Choroid plexus epithelial cell (primary cell): ENCODE measurements around the gene PRKCE.

Source experiments
- DNase-seq: peaks from one replicate; pipeline ENCODE4 v3.0.0-alpha.2; 2010; ENCODE audit warnings: low read depth
- H3K4me3 ChIP-seq: 2 replicates; pipeline ENCODE4 v1.5.1; 2011; ENCODE audit warnings: low read depth, mild to moderate bottlenecking, control low read depth, low read length, moderate library complexity
- CTCF ChIP-seq: conservative IDR thresholded peaks from 2 replicates; pipeline ENCODE4 v1.5.1; 2011; ENCODE audit warnings: low read depth, mild to moderate bottlenecking, control low read depth, inconsistent platforms, low read length, moderate library complexity

Gene PRKCE

GRCh38 chr2:46161911-46162310 lies 510.4 kb downstream of the PRKCE start:
- no peak overlapping the region for H3K4me3 ChIP-seq
- no peak for TF ChIP-seq CTCF
- DNase-seq = no peak

DNA sequence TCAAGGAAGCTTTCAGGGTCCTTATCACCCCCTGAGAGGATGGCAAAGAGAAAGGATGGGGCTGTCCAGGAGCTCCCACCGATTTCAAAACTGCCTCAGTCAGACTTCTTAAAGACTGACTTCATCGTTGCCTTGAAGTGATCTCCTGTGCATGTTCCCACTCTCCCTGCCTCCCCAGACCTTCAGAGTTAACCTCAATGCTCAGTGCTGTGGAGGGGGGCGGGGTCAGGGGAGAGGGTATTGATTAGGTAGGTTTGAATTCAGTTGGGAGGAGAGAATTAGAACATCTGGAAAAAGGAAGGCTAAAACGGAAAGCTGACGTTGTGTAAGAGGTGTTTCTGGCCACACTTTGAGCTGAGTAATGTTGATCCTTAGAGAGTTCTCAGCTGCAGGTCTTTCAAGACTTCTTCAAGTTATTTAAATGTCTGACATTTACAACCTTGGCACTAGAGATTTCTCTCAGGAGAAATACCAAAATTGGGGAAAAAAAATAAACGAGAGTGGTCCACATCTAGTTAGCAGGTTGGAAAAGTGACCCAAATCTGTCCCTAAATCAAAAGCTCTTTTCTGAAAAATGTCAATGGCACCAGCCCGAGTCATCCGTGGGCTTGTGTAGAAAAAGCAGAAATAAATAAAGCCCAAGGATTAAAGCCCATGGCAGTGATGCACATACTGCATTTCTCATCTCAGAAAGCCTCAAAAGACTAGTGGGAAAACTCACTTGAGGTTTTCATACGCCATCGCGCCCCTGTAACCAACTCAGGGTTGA lies 511.0 kb downstream of the PRKCE start:
- peak; percentile 79 for DNase-seq
- H3K4me3 ChIP-seq = no peak overlapping the region
- no peak for TF ChIP-seq CTCF

- peak; percentile 6 for TF ChIP-seq CTCF
- H3K4me3 ChIP-seq = no peak overlapping the region
- DNase-seq = no peak
Measured at GRCh38 chr2:46163098-46163430, 511.6 kb downstream of the PRKCE start.

DNA sequence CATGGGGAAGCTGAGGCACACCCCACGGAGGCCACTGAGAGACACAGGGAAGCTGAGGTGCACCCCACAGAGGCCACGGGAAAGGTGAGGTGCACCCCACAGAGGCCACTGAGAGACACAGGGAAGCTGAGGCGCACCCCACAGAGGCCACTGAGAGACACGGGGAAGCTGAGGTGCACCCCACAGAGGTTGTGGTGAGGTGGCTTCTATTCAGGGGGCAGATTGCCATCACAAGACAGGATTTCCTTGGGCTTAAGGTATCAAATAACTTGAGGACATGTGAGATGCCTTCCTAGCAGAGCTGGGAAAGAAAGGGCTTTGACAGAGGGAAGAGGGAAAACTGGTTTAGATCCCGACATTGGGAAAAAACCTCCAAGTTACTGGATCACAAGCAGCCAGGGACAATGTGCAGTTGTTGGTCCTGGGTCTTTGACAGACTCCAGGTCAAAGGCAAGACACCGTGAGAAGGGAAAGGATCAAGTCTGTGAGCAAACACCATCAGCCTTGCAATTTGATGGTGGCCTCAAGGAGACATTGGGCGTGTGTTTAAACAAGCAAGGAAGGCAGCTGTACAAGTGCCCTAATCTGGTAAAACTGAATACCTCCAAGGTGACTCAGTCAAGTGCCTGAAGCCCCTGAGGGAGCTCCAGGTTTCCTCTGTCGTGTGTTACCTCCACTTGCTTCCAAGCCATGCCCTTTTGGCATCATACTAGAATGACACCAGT lies 512.5 kb downstream of the PRKCE start:
- DNase-seq = peak; percentile 31
- H3K4me3 ChIP-seq = no peak overlapping the region
- TF ChIP-seq CTCF = no peak

DNA sequence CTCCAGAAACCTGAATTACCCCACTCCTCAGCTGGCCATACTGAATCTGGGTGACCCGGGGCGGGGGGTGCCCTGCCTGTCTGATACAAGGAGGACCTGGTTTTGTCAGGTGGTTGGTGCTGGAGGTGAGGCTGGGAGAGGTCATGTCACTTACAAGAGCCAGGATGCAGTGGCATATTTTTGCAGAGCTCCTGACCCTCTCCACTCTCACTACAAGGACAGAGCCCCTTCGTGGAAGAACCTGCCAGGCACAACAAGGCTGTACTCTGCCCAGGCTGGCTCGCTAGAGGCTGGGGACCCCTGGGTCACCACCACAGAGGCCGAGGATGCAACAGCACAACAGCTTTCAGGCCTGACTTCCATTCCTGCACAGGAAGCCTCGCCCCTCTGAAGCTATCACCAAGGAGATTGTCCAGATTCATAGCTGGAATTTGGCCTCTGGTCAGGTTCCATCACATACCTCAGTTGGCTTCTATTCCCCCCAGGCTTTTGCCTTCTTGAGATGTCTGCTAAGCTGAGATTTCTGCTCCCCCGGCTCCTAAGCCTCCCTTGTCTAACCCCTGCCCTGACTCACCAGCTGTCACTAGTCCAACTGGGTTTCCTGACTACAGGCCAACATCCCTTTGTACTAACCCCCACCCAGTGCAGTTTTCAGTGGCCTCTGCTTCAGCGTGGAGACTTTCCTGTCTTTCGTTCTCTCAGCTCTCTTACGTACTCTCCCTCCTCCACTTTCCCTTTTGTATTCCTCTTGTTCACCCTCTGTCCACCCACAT lies 513.2 kb downstream of the PRKCE start:
- DNase-seq = peak; percentile 98
- no peak overlapping the region for H3K4me3 ChIP-seq

GRCh38 chr2:46165916-46166315 lies 514.4 kb downstream of the PRKCE start:
- no peak for TF ChIP-seq CTCF

More for the DNA sequence above, 513.2 kb downstream of the PRKCE start:
- TF ChIP-seq CTCF = no peak

More at GRCh38 chr2:46165916-46166315, 514.4 kb downstream of the PRKCE start:
- no peak overlapping the region for H3K4me3 ChIP-seq
- no peak for DNase-seq
